Measurements from ENCODE around the gene OR5T1. TPM values are rescaled to one million over a fixed set of nuclear protein-coding genes. Genes with fewer than 3 reads are reported as not detected.

The OR5T1 gene
- total and polyA plus RNA-seq, 9 of the 15 experiments (the other 6 are each of a cell fraction or from before 2014, with no cell fraction given), result not detected

DNA sequence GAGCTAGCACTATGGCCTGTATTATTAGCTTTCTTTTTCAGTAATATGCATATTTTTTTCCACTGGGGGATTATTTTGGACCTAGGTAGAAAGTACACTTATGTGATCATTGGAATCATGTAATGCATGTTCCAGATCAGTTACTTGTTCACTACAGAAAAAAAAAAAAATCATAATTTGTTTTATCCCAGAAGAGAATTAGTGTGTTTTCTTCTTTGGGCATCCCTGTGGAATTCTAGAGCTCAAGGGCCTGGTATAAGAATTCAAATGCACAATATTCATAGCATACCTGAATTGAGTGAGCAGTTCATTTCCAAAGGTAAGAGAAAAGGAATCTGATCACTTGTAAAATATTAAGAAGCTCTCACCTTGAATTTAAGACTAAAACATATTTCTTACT is at the start of gene OR5T1 (continued):
- TF ChIP-seq, protein P1, sequence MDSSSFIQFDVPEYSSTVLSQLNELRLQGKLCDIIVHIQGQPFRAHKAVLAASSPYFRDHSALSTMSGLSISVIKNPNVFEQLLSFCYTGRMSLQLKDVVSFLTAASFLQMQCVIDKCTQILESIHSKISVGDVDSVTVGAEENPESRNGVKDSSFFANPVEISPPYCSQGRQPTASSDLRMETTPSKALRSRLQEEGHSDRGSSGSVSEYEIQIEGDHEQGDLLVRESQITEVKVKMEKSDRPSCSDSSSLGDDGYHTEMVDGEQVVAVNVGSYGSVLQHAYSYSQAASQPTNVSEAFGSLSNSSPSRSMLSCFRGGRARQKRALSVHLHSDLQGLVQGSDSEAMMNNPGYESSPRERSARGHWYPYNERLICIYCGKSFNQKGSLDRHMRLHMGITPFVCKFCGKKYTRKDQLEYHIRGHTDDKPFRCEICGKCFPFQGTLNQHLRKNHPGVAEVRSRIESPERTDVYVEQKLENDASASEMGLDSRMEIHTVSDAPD (CRISPR knock-in tag; IDR thresholded peaks at IDR 0.05), result no peak
- TF ChIP-seq ZBTB7A (IDR thresholded peaks at IDR 0.05; ENCODE audit: borderline replicate concordance, control insufficient read depth, low read depth, low read length), result no peak

DNA sequence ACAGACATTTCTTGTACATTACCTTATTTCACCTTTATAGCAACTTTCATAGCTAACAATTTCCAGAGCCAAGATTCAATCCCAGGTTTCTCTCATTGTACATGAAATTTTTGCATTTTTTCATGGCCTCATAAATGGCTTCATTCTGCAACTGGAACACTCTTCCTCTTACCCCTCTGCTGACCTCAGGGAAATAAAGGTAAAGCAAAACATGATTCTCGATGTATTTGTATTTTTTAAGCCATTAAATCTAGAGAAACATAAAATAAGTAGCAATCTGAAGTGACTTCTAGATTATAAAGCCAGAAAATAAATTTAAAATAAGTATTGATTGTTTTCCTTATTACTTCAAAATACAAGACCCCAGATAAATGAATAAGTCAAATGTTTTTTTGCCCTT is 39.8 kb upstream of the OR5T1 start, which contains the start of gene OR5T2:
Gene OR5T2, minus strand, starts transcription at position 101 of the 400 bp plus-strand sequence. CDS start 1,193 bp downstream, outside the sequence.
- in situ Hi-C loops (cut with MboI), result no loop called here
- POLR2A ChIA-PET, result no interaction called here
- TF ChIP-seq TARDBP (IDR thresholded peaks at IDR 0.05) (no peak), ZC3H4 (CRISPR knock-in tag; IDR thresholded peaks at IDR 0.05; ENCODE audit: borderline replicate concordance) (no peak), ZNF551 (CRISPR knock-in tag; IDR thresholded peaks at IDR 0.05) (no peak), EZH2 (IDR thresholded peaks at IDR 0.05; ENCODE audit: borderline replicate concordance, low read depth, low read length) (no peak), ERF (CRISPR knock-in tag; IDR thresholded peaks at IDR 0.05) (no peak), ZNF778 (CRISPR knock-in tag; IDR thresholded peaks at IDR 0.05) (no peak), SIN3B (IDR thresholded peaks at IDR 0.05; ENCODE audit: low read depth) (no peak)
- TF ChIP-seq, protein P2, sequence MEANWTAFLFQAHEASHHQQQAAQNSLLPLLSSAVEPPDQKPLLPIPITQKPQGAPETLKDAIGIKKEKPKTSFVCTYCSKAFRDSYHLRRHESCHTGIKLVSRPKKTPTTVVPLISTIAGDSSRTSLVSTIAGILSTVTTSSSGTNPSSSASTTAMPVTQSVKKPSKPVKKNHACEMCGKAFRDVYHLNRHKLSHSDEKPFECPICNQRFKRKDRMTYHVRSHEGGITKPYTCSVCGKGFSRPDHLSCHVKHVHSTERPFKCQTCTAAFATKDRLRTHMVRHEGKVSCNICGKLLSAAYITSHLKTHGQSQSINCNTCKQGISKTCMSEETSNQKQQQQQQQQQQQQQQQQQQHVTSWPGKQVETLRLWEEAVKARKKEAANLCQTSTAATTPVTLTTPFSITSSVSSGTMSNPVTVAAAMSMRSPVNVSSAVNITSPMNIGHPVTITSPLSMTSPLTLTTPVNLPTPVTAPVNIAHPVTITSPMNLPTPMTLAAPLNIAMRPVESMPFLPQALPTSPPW (CRISPR knock-in tag; IDR thresholded peaks at IDR 0.05), result no peak
- TF ChIP-seq, protein P3, sequence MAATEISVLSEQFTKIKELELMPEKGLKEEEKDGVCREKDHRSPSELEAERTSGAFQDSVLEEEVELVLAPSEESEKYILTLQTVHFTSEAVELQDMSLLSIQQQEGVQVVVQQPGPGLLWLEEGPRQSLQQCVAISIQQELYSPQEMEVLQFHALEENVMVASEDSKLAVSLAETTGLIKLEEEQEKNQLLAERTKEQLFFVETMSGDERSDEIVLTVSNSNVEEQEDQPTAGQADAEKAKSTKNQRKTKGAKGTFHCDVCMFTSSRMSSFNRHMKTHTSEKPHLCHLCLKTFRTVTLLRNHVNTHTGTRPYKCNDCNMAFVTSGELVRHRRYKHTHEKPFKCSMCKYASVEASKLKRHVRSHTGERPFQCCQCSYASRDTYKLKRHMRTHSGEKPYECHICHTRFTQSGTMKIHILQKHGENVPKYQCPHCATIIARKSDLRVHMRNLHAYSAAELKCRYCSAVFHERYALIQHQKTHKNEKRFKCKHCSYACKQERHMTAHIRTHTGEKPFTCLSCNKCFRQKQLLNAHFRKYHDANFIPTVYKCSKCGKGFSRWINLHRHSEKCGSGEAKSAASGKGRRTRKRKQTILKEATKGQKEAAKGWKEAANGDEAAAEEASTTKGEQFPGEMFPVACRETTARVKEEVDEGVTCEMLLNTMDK (IDR thresholded peaks at IDR 0.05; ENCODE audit: borderline replicate concordance, insufficient read depth, low read depth, low read length, poor library complexity, severe bottlenecking), result no peak

More for the DNA sequence above, 39.8 kb upstream of the OR5T1 start, which contains the start of gene OR5T2:
- no peaks in the 10 kb centered on the region for H3K9me1 ChIP-seq (ENCODE audit: control insufficient read depth, insufficient read depth, low read length)
- no peak for DNase-seq (ENCODE audit: extremely low read depth in 1 of 4, low spot score in 3 of 4)
- no peaks in the 10 kb centered on the region for H4K20me1 ChIP-seq (replicated peaks; ENCODE audit: control insufficient read depth, insufficient read depth, low read length)
- intact Hi-C loops (cut with micrococcal nuclease), result loop anchor here (10.0 kb wide), 1 partner anchor 49 kb away; no protein-coding TSS in a partner anchor
- H3K4me3 ChIP-seq, result no peak within 1 kb of the TSS
- no peak for FAIRE-seq
- WGBS (ENCODE audit: insufficient coverage, low coverage, missing lambda C conversion rate), result 0% methylated on average over 1 of the region's 1 CpG
- no peaks in the 10 kb centered on the region for H3K27me3 ChIP-seq (ENCODE audit: control insufficient read depth in 2 of 2, insufficient read depth in 2 of 2, low read length in 2 of 2)
- ATAC-seq, result no peak
- no peaks in the 10 kb centered on the region for H3K36me3 ChIP-seq (ENCODE audit: control insufficient read depth, insufficient read depth, low read length)
- CTCF ChIA-PET (ENCODE audit: low intra/inter-chr PET ratio), result no interaction called here
- no peak within 1 kb of the TSS for H3K27ac ChIP-seq (ENCODE audit: extremely low read depth, low read depth, low read length)
- no peak within 1 kb of the TSS for H2AFZ ChIP-seq (ENCODE audit: low read depth, low read length)
- no TSS peak for BruUV-seq (replicated peaks)
- H3K4me1 ChIP-seq (replicated peaks in 1 of 2; ENCODE audit: control insufficient read depth in 2 of 2, insufficient read depth in 2 of 2, low read length in 2 of 2), result no peaks in the 10 kb centered on the region
- no peaks in the 10 kb centered on the region; the same call in 1 of the 2 replicates for H3K9me3 ChIP-seq (replicated peaks; ENCODE audit: control insufficient read depth, insufficient read depth, low read depth, low read length)
- no peak within 1 kb of the TSS for H3K4me2 ChIP-seq (ENCODE audit: insufficient read depth, low read length)
- H3K9ac ChIP-seq (ENCODE audit: insufficient read depth in 1 of 2, low read depth in 2 of 2, low read length in 2 of 2), result no peak within 1 kb of the TSS
- no peaks in the 10 kb centered on the region for H3K79me2 ChIP-seq (ENCODE audit: control insufficient read depth, insufficient read depth, low read length)
